Central memory CD8-positive, alpha-beta T cell (primary cell): ENCODE results near the gene SCGB1D4.
"Not testable (repeated sequence)": the region's sequence is repeated elsewhere in the genome, so short reads cannot be mapped to it uniquely, and the experiment has no call there.

Source experiments
- ATAC-seq: fragments of 150-1000 bp; cut with Tn5 transposase; replicated peaks from 2 replicates; pipeline ENCODE4 v1.10.0; 2022; ENCODE audit warnings: mild to moderate bottlenecking, moderate FRiP score, moderate number of reproducible peaks; ENCODE audit not compliant: poor library complexity, severe bottlenecking; ENCODE audit errors: extremely low read depth
- DNase-seq, 2 donors: peaks; one replicate each; pipeline ENCODE4 v3.0.0; 2021; ENCODE audit warnings: low spot score in 2 of 2
- H3K27ac Mint-ChIP-seq: one replicate; pipeline ENCODE4 v1.8.0; 2022; ENCODE audit warnings: low read depth, mild to moderate bottlenecking, moderate library complexity, mixed read lengths
- H3K27me3 Mint-ChIP-seq: one replicate; pipeline ENCODE4 v1.8.0; 2022; ENCODE audit warnings: mixed read lengths
- H3K36me3 Mint-ChIP-seq: one replicate; pipeline ENCODE4 v1.8.0; 2022; ENCODE audit warnings: mild to moderate bottlenecking, moderate library complexity, mixed read lengths; ENCODE audit not compliant: insufficient read depth
- H3K4me1 Mint-ChIP-seq: one replicate; pipeline ENCODE4 v1.8.0; 2022; ENCODE audit warnings: mixed read lengths
- H3K4me3 Mint-ChIP-seq: one replicate; pipeline ENCODE4 v1.8.0; 2022; ENCODE audit warnings: mild to moderate bottlenecking, moderate library complexity, mixed read lengths
- H3K9me3 Mint-ChIP-seq: one replicate; pipeline ENCODE4 v1.8.0; 2022; ENCODE audit warnings: mixed read lengths

Gene SCGB1D4

DNA sequence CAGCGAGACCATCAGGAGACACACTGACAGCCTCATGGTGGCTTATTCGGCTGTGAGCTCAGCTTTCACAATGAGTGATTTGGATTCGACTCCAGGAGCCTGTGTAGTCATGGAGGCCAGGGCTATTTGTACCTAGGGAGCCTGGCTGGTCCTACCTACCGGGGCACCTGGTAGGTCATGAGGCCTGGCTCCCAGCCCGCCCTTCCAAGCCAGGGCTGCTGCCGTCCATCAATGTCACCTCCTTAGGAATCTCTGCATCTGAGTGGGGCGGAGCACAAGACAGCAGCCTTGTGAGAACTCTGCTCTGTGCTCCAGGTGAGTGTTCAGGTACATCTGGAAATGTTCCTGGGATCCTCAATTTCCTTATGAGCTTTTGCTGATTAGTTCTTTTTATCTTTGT is at the start of gene SCGB1D4:
SCGB1D4 (minus strand) TSS at position 101 of the 400 bp plus-strand sequence; CDS start at position 36, 65 bp downstream.
- Mint-ChIP-seq H3K27ac (no peak within 1 kb of the TSS), H3K4me1 (no peaks in the 10 kb centered on the region), H3K9me3 (no peaks in the 10 kb centered on the region), H3K36me3 (peaks cover 2% of the 10 kb centered on the region), H3K4me3 (no peak within 1 kb of the TSS), H3K27me3 (peaks cover 42% of the 10 kb centered on the region)
- DNase-seq: no peak
- no peak for ATAC-seq

DNA sequence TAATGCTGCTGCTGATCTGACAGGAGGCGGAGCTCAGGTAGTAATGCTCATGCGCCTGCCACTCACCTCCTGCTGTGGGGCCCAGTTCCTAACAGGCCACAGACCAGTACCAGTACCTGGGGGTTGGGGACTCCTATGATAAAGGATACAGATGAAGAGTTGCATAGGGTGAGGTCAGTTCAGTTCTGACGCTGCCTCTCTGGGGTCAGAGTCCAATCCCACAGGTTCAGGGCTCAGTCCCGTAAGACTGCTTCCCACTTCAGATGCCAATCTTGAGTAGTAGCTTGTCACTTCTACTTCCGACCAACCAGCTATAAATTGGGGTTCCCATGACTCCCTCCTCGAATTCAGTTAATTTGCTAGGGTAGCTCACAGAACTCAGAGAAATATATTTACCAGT is 47.0 kb upstream of the SCGB1D4 start:
- no peaks in the 10 kb centered on the region for H3K4me1 Mint-ChIP-seq
- no peaks in the 10 kb centered on the region for H3K36me3 Mint-ChIP-seq
- no peak overlapping the region for H3K4me3 Mint-ChIP-seq
- no peaks in the 10 kb centered on the region for H3K27me3 Mint-ChIP-seq
- DNase-seq: no peak
- no peaks in the 10 kb centered on the region for H3K9me3 Mint-ChIP-seq
- ATAC-seq: no peak
- H3K27ac Mint-ChIP-seq: no peak overlapping the region

DNA sequence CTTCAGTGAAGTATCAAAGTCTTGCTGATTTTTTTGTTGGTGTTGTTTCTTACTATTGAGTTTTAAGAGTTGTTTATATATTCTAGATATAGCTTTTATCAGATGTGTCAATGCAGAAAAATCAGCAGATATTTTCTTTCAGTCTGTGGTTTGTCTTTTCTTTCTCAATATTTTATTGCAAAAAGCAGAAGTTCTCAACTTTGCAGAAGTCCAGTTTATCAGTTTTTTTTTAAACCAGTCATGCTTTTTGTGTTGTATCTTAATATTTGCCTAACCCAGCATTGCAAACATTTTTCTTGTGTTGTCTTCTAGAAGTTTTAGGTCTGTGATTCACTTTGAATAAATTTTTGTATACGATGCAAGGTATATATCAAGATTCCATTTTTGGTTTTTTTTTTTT is 45.3 kb upstream of the SCGB1D4 start:
- Mint-ChIP-seq H3K27ac (no peak overlapping the region), H3K9me3 (no peaks in the 10 kb centered on the region)
- ATAC-seq: no peak

GRCh38 chr11:62343646-62344190 is 44.8 kb upstream of the SCGB1D4 start:
- not testable (repeated sequence) for H3K4me1 Mint-ChIP-seq, H3K36me3 Mint-ChIP-seq, H3K27ac Mint-ChIP-seq, ATAC-seq, DNase-seq, H3K4me3 Mint-ChIP-seq, H3K27me3 Mint-ChIP-seq, H3K9me3 Mint-ChIP-seq

More for the DNA sequence above, 45.3 kb upstream of the SCGB1D4 start:
- DNase-seq: no peak
- H3K27me3 Mint-ChIP-seq: no peaks in the 10 kb centered on the region
- H3K4me1 Mint-ChIP-seq: no peaks in the 10 kb centered on the region
- H3K36me3 Mint-ChIP-seq: peaks cover 2% of the 10 kb centered on the region
- no peak overlapping the region for H3K4me3 Mint-ChIP-seq

DNA sequence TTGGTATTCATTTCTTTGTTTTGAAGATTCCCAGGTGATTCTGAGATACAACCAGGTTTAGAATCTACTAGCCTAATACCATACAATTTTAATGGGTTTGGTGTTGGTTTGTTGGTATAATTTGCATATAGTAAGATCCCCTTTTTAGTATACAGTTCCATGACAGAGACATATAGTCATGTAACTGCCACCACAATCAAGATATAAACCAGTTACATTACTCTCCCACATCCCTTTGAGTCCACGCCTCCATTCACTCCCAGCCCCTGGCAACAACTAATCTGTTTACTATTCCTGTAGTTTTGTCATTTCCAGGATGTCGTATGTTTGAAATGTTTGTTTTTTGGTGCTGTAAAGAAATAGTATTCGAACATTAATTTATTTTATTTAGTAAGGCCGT is 42.7 kb upstream of the SCGB1D4 start:
- Mint-ChIP-seq H3K4me1 (peaks cover 16% of the 10 kb centered on the region), H3K27me3 (no peaks in the 10 kb centered on the region), H3K9me3 (no peaks in the 10 kb centered on the region), H3K4me3 (no peak overlapping the region), H3K36me3 (peaks cover 10% of the 10 kb centered on the region), H3K27ac (no peak overlapping the region)
- ATAC-seq (no peak), DNase-seq (no peak)

DNA sequence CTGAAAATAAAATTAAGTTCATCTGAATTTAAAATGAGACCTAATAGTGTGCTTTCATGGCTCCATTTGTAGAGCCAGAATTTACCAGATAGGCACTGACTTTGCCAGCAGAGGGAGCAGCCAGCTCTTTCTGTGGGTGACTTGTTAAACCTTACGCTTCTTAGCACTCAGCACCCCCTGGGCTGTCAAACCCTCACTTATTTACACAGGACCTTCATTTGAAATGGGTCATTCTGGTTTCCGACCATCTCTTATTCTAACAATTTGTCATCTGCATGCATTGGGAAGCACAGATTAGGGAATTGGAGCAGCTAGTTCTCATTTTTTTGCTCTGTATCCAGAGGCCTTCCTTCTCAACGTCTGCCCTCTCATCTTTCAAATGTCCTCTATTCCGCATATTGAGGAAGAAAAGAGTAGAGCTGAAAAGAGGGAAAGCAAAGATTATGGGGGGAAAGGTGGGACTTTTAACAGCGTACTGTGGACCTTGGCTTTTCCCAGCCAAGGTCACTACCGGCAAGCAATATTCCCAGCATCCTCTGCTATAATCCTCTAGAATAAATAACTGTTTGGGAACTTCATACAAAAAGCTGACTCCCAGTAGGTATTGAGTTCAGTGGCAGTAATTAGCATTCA is 41.5 kb upstream of the SCGB1D4 start:
- no peak overlapping the region for H3K4me3 Mint-ChIP-seq
- DNase-seq (peak; percentile 24 to 46), ATAC-seq (peak; percentile 47)
- H3K4me1 Mint-ChIP-seq: peaks cover 16% of the 10 kb centered on the region
- no peaks in the 10 kb centered on the region for H3K27me3 Mint-ChIP-seq
- H3K27ac Mint-ChIP-seq: no peak overlapping the region
- no peaks in the 10 kb centered on the region for H3K9me3 Mint-ChIP-seq
- peaks cover 14% of the 10 kb centered on the region for H3K36me3 Mint-ChIP-seq

- H3K9me3 Mint-ChIP-seq: no peaks in the 10 kb centered on the region
- peaks cover 10% of the 10 kb centered on the region for H3K27me3 Mint-ChIP-seq
- ATAC-seq (no peak), DNase-seq (no peak)
- H3K36me3 Mint-ChIP-seq: peaks cover 14% of the 10 kb centered on the region
- H3K4me3 Mint-ChIP-seq: peak overlapping the region; percentile 89
- H3K4me1 Mint-ChIP-seq: peaks cover 16% of the 10 kb centered on the region
- H3K27ac Mint-ChIP-seq: peak overlapping the region; percentile 61
Measured at GRCh38 chr11:62338218-62338617, 39.3 kb upstream of the SCGB1D4 start.

GRCh38 chr11:62337303-62338181 is 38.7 kb upstream of the SCGB1D4 start, which contains the start of gene ASRGL1:
Gene ASRGL1 (plus strand): TSS chr11:62337448. CDS start chr11:62337978, 530 bp downstream.
- no peaks in the 10 kb centered on the region for H3K9me3 Mint-ChIP-seq
- H3K4me1 Mint-ChIP-seq: peaks cover 16% of the 10 kb centered on the region
- peaks cover 15% of the 10 kb centered on the region for H3K27me3 Mint-ChIP-seq
- peak within 1 kb of the TSS; percentile 61 for H3K27ac Mint-ChIP-seq
- peak within 1 kb of the TSS; percentile 89 for H3K4me3 Mint-ChIP-seq
- peaks cover 14% of the 10 kb centered on the region for H3K36me3 Mint-ChIP-seq
- peak; percentile 54 to 64 for DNase-seq
- peak; percentile 72 for ATAC-seq

DNA sequence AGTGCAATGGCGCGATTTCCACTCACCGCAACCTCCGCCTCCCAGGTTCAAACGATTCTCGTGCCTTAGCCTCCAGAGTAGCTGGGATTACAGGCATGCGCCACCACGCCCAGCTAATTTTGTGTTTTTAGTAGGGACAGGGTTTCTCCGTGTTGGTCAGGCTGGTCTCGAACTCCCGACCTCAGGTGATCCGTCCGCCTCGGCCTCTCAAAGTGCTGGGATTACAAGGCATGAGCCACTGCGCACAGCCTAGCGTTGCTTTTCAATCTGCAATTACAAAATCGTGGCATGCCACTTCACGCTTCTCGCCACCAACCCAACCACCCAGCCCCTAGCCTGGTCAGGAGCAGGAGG is 38.1 kb upstream of the SCGB1D4 start:
- peaks cover 16% of the 10 kb centered on the region for H3K4me1 Mint-ChIP-seq
- peaks cover 14% of the 10 kb centered on the region for H3K36me3 Mint-ChIP-seq
- not testable (repeated sequence) for DNase-seq, H3K9me3 Mint-ChIP-seq, ATAC-seq
- peak overlapping the region; percentile 61 for H3K27ac Mint-ChIP-seq
- H3K27me3 Mint-ChIP-seq: peaks cover 15% of the 10 kb centered on the region
- H3K4me3 Mint-ChIP-seq: peak overlapping the region; percentile 89

- Mint-ChIP-seq H3K36me3 (peaks cover 14% of the 10 kb centered on the region), H3K4me1 (peaks cover 16% of the 10 kb centered on the region), H3K27ac (no peak overlapping the region), H3K4me3 (no peak overlapping the region), H3K27me3 (peaks cover 28% of the 10 kb centered on the region), H3K9me3 (no peaks in the 10 kb centered on the region)
- ATAC-seq (no peak), DNase-seq (no peak)
Measured at GRCh38 chr11:62333768-62334167, 34.9 kb upstream of the SCGB1D4 start.

DNA sequence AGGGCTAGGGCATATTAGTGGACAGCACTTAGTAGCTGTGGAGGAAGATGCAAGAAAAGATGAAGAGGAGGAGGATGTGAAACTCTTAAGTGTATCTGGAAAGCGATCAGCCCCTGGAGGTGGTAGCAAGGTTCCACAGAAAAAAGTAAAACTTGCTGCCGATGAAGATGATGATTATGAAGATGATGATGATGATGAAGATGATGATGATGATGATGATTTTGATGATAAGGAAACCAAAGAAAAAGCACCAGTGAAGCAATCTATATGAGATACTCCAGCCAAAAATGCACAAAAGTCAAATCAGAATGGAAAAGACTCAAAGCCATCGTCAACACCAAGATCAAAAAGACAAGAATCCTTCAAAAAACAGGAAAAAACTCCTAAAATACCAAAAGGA is 32.4 kb upstream of the SCGB1D4 start:
- not testable (repeated sequence) for H3K4me1 Mint-ChIP-seq, DNase-seq

GRCh38 chr11:62327541-62327940 is 28.7 kb upstream of the SCGB1D4 start:
- not testable (repeated sequence) for ATAC-seq, H3K4me1 Mint-ChIP-seq, DNase-seq, H3K9me3 Mint-ChIP-seq, H3K4me3 Mint-ChIP-seq, H3K36me3 Mint-ChIP-seq, H3K27ac Mint-ChIP-seq
- H3K27me3 Mint-ChIP-seq: peaks cover 13% of the 10 kb centered on the region

More for the DNA sequence above, 32.4 kb upstream of the SCGB1D4 start:
- H3K27ac Mint-ChIP-seq, H3K36me3 Mint-ChIP-seq, H3K9me3 Mint-ChIP-seq, ATAC-seq, H3K4me3 Mint-ChIP-seq: not testable (repeated sequence)
- H3K27me3 Mint-ChIP-seq: peaks cover 28% of the 10 kb centered on the region
